IMR-90 (cell line): ENCODE results near the gene CABP1. TPM values are rescaled to one million over a fixed set of nuclear protein-coding genes. Genes with fewer than 3 reads are reported as not detected.
A peak's percentile ranks its signal among the peaks of the same experiment; 100 is the strongest.

ENCODE experiments used
- ATAC-seq: fragments of 200-7000 bp; cut with Tn5 transposase; 2 replicates; pipeline ENCODE4 v1.9.1; 2020; ENCODE audit warnings: low read depth, mild to moderate bottlenecking, moderate library complexity
- BruUV-seq: library from RNA; stranded (reverse); fragments of 400-500 nt; replicated peaks from 2 replicates; lab custom pipeline; 2021; lab: Mats Ljungman, UMichigan
- CTCF ChIA-PET: fragments of 300-600 bp; formaldehyde crosslinking; extraction: SDS; loops from one replicate; lab custom pipeline; 2021; ENCODE audit warnings: antibody characterized with exemption; lab: Yijun Ruan, JAX
- POLR2A ChIA-PET: fragments of 300-600 bp; sonication (Branson Sonifier 250); formaldehyde crosslinking; loops from one replicate; lab custom pipeline; 2022; ENCODE audit warnings: antibody characterized with exemption; ENCODE audit not compliant: unreplicated experiment; lab: Charles Lee
- DNase-seq: peaks from one replicate; pipeline ENCODE4 v3.0.0; 2013
- H2AFZ ChIP-seq: replicated peaks from 2 replicates; pipeline ENCODE3; 2013; ENCODE audit warnings: low read length, mild to moderate bottlenecking; ENCODE audit not compliant: poor library complexity
- H2AK5ac ChIP-seq: 2 replicates; pipeline ENCODE4 v1.6.1; 2013; ENCODE audit warnings: low read depth, low read length, inconsistent platforms
- H2AK9ac ChIP-seq: replicated peaks from 2 replicates; pipeline ENCODE3; 2013; ENCODE audit warnings: mild to moderate bottlenecking, low read depth, low read length, moderate library complexity; ENCODE audit not compliant: poor library complexity
- H2BK120ac ChIP-seq: 2 replicates; pipeline ENCODE4 v1.6.1; 2013; ENCODE audit warnings: low read depth, low read length, inconsistent platforms
- H2BK15ac ChIP-seq: 3 replicates; pipeline ENCODE4 v1.6.1; 2013; ENCODE audit warnings: low read depth, low read length, inconsistent platforms
- H2BK20ac ChIP-seq: 2 replicates; pipeline ENCODE4 v1.6.1; 2013; ENCODE audit warnings: low read depth, mild to moderate bottlenecking, inconsistent platforms, low read length, moderate library complexity
- H2BK5ac ChIP-seq: 2 replicates; pipeline ENCODE4 v1.6.1; 2013; ENCODE audit warnings: mild to moderate bottlenecking, low read depth, low read length, inconsistent platforms; ENCODE audit not compliant: poor library complexity, severe bottlenecking
- H3K14ac ChIP-seq: replicated peaks from 2 replicates; pipeline ENCODE4 v1.6.1; 2013; ENCODE audit warnings: low read depth, low read length, inconsistent platforms
- H3K18ac ChIP-seq: 2 replicates; pipeline ENCODE4 v1.6.1; 2013; ENCODE audit warnings: low read depth, low read length, control low read depth
- H3K23ac ChIP-seq: 2 replicates; pipeline ENCODE4 v1.6.1; 2013; ENCODE audit warnings: low read depth, low read length, inconsistent platforms
- H3K27ac ChIP-seq: 2 replicates; pipeline ENCODE4 v1.5.1; 2013; ENCODE audit warnings: mild to moderate bottlenecking, control low read depth, low read length; ENCODE audit not compliant: insufficient read depth
- H3K27me3 ChIP-seq: 2 replicates; pipeline ENCODE4 v1.6.1; 2013; ENCODE audit warnings: low read length; ENCODE audit not compliant: control insufficient read depth, insufficient read depth
- H3K36me3 ChIP-seq: 2 replicates; pipeline ENCODE4 v1.6.1; 2013; ENCODE audit warnings: low read length, mixed read lengths; ENCODE audit not compliant: control insufficient read depth, insufficient read depth
- H3K4ac ChIP-seq: 2 replicates; pipeline ENCODE4 v1.6.1; 2013; ENCODE audit warnings: low read depth, low read length, inconsistent platforms
- H3K4me1 ChIP-seq: 2 replicates; pipeline ENCODE4 v1.6.1; 2013; ENCODE audit warnings: low read length, mixed read lengths; ENCODE audit not compliant: control insufficient read depth, insufficient read depth
- H3K4me2 ChIP-seq: 2 replicates; pipeline ENCODE4 v1.6.1; 2013; ENCODE audit warnings: low read depth, mild to moderate bottlenecking, control low read depth, low read length, moderate library complexity
- H3K4me3 ChIP-seq: 2 replicates; pipeline ENCODE4 v1.5.1; 2013; ENCODE audit warnings: low read depth, mild to moderate bottlenecking, control low read depth, low read length, moderate library complexity; ENCODE audit not compliant: insufficient read depth
- H3K56ac ChIP-seq: 2 replicates; pipeline ENCODE4 v1.6.1; 2013; ENCODE audit warnings: low read length, inconsistent platforms; ENCODE audit not compliant: insufficient read depth; ENCODE audit errors: extremely low read depth
- H3K79me1 ChIP-seq, 2 experiments: 2 replicates each; pipeline ENCODE4 v1.6.1; 2013; ENCODE audit warnings: low read length in 2 of 2, inconsistent platforms in 1 of 2, low read depth in 1 of 2
- H3K9ac ChIP-seq: 2 replicates; pipeline ENCODE4 v1.6.1; 2013; ENCODE audit warnings: low read depth, low read length, control low read depth
- H3K9me1 ChIP-seq: 2 replicates; pipeline ENCODE4 v1.6.1; 2013; ENCODE audit warnings: low read length, inconsistent platforms; ENCODE audit not compliant: insufficient read depth
- H3K9me3 ChIP-seq: 2 replicates; pipeline ENCODE4 v1.6.1; 2013; ENCODE audit warnings: low read length; ENCODE audit not compliant: control insufficient read depth, insufficient read depth
- H4K20me1 ChIP-seq: 2 replicates; pipeline ENCODE4 v1.6.1; 2013; ENCODE audit warnings: low read length, inconsistent platforms; ENCODE audit not compliant: insufficient read depth
- H4K5ac ChIP-seq: 2 replicates; pipeline ENCODE4 v1.6.1; 2013; ENCODE audit warnings: mild to moderate bottlenecking, low read depth, low read length, control low read depth
- H4K8ac ChIP-seq, 2 experiments: 2 replicates each; pipeline ENCODE4 v1.6.1; 2013; ENCODE audit warnings: low read depth in 2 of 2, low read length in 2 of 2, control low read depth in 1 of 2, inconsistent platforms in 1 of 2
- H4K91ac ChIP-seq: 2 replicates; pipeline ENCODE4 v1.6.1; 2013; ENCODE audit warnings: low read depth, low read length, inconsistent platforms; ENCODE audit not compliant: insufficient read depth
- POLR2A ChIP-seq: IDR thresholded peaks from 2 replicates; pipeline ENCODE4 v1.6.1; 2012; ENCODE audit warnings: mild to moderate bottlenecking, low read depth, low read length
- RFX5 ChIP-seq: IDR thresholded peaks from 2 replicates; pipeline ENCODE4 v1.8.0; 2012; ENCODE audit warnings: low read depth, mild to moderate bottlenecking, low read length, moderate library complexity
- SMC3 ChIP-seq: fragments of 150-350 bp; IDR thresholded peaks from 2 replicates; pipeline ENCODE4 v1.6.1; 2016; ENCODE audit warnings: low read depth, mild to moderate bottlenecking, antibody characterized with exemption, low read length, moderate library complexity
- WGBS, 2 experiments: methylation state at CpG; one replicate each; pipeline versions ENCODE4 v1.1.5 to v1.1.7; 2013; ENCODE audit warnings: missing lambda C conversion rate in 2 of 2; ENCODE audit not compliant: insufficient read length in 1 of 2; ENCODE audit errors: extremely low coverage in 2 of 2; 5-methylcytosine and 5-hydroxymethylcytosine counted together
- dilution Hi-C: fragments of 300-500 bp; cut with HindIII; formaldehyde crosslinking; loops from one replicate; pipeline ENCODE4 v1.14.3; 2018; ENCODE audit warnings: low sequenced_read_pairs; ENCODE audit not compliant: unreplicated experiment
- in situ Hi-C: fragments of 300-500 bp; cut with MboI; formaldehyde crosslinking; loops from 3 replicates; pipeline ENCODE4 v1.14.3; 2019; ENCODE audit warnings: low sequenced_read_pairs, inconsistent platforms, mixed read lengths
- intact Hi-C: fragments of 100-400 bp; cut with micrococcal nuclease; formaldehyde crosslinking; loops from 2 replicates; pipeline ENCODE4 v1.10.0; 2022
- polyA plus RNA-seq, 3 experiments: library from polyadenylated mRNA; depleted of rRNA; stranded (reverse); fragments of >200 nt; gene quantifications; 2 replicates each; pipeline ENCODE4 v1.2.3, GENCODE V29; 2012; ENCODE audit warnings: low replicate concordance in 1 of 3
- total RNA-seq: library from RNA; depleted of rRNA; stranded (reverse); fragments of >200 nt; gene quantifications from 2 replicates; pipeline ENCODE4 v1.2.3, GENCODE V29; 2012

Gene CABP1
- total and polyA plus RNA-seq, 2 of the 4 experiments (the other 2 are of a cell fraction) = 0.54 to 1.1 TPM

DNA sequence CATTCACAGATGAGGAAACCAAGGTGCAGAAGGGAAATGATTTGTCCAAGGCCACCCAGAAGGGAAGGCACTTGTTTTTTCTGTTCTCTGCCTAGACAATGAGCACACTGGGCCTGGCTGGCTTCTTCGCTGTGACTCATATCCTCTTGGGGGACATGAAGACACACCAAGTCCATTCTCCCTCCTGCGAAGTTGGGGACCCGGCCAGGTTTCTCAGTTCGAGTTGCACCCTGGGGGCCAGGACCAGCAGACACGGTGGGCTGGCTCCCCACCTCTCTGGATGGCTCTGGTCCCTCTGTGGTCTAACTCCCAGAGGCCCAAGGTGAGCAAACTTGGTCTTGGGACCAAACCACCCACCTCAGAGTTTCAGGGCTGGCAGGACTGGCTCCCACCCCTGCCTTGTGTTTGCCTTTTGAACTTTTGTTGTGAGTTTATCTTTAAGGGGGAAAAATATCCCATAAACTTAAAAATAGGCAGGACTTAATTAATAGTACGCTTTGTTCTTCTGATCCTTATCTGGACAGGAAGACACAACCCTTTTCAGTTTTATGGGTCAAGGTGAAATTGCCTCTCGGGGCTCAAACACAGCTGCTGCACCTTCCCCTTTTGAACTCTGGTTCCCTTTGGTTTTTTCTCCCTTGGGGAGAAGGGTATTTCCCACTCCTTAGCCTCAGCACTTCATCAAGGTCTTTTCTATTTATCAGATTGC is 37.5 kb downstream of the CABP1 start:
- Histone ChIP-seq H3K56ac (no peak overlapping the region), H2BK20ac (no peak overlapping the region), H2AK5ac (no peak overlapping the region), H2BK120ac (no peak overlapping the region), H2BK15ac (no peak overlapping the region), H2AFZ (peak overlapping the region; percentile 61), H3K9me3 (no peaks in the 10 kb centered on the region), H3K4me3 (no peak overlapping the region), H3K9me1 (no peaks in the 10 kb centered on the region), H3K9ac (no peak overlapping the region), H4K5ac (no peak overlapping the region), H3K36me3 (no peaks in the 10 kb centered on the region), H3K4me2 (no peak overlapping the region), H3K79me1 (no peaks in the 10 kb centered on the region), H2BK5ac (no peak overlapping the region), H4K8ac (no peak overlapping the region), H3K18ac (no peak overlapping the region), H3K14ac (no peak overlapping the region), H3K4ac (no peak overlapping the region), H4K20me1 (no peaks in the 10 kb centered on the region), H2AK9ac (no peak overlapping the region), H4K91ac (no peak overlapping the region), H3K23ac (no peak overlapping the region), H3K4me1 (no peaks in the 10 kb centered on the region), H3K27ac (no peak overlapping the region), H3K27me3 (peaks cover 6% of the 10 kb centered on the region)
- ChIA-PET CTCF (no interaction called here), POLR2A (no interaction called here)
- intact Hi-C loops (no loop called here), in situ Hi-C loops (no loop called here), dilution Hi-C loops (no loop called here)
- BruUV-seq = no TSS peak
- no peak for DNase-seq
- no peak for ATAC-seq
- TF ChIP-seq POLR2A = no peak
- no peak for TF ChIP-seq SMC3
- no peak for TF ChIP-seq RFX5
- no CpG with 5 or more reads among the region's 7 CpGs for WGBS, 2 experiments
